C4-2B (cell line): Measurements from ENCODE around the gene BRSK2.

Experiments
- ZFX ChIP-seq: fragments of 450-650 bp; IDR thresholded peaks from 2 replicates; pipeline ENCODE4 v1.6.1; 2017
- TF ChIP-seq, protein P1 (sequence below): fragments of 450-650 bp; conservative IDR thresholded peaks from 2 replicates; pipeline ENCODE4 v1.5.1; 2017; ENCODE audit warnings: mild to moderate bottlenecking

DNA sequence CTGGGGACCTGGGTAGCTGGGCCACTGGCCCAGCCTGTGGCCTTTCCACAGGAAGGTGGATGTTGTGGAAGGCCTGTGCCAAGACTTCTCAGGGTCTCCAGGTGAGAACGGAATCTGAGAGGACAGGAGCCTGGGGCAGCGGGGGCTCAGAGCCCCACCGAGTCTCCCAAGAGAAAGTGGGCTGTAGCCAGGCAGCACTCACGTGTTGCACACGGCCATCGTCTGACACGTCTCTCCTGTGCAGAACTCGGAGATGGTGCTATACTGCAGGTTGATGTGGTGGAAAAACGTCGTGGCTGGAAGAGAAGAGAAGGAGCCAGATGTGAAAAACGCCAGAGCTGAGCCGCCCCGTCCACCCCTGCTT, 90.4 kb downstream of the BRSK2 start:
- TF ChIP-seq, protein P1, sequence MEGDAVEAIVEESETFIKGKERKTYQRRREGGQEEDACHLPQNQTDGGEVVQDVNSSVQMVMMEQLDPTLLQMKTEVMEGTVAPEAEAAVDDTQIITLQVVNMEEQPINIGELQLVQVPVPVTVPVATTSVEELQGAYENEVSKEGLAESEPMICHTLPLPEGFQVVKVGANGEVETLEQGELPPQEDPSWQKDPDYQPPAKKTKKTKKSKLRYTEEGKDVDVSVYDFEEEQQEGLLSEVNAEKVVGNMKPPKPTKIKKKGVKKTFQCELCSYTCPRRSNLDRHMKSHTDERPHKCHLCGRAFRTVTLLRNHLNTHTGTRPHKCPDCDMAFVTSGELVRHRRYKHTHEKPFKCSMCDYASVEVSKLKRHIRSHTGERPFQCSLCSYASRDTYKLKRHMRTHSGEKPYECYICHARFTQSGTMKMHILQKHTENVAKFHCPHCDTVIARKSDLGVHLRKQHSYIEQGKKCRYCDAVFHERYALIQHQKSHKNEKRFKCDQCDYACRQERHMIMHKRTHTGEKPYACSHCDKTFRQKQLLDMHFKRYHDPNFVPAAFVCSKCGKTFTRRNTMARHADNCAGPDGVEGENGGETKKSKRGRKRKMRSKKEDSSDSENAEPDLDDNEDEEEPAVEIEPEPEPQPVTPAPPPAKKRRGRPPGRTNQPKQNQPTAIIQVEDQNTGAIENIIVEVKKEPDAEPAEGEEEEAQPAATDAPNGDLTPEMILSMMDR: no peak
- TF ChIP-seq ZFX: no peak
